A673 (cell line): ENCODE data around the gene ERMN. TPM values are rescaled to one million over a fixed set of nuclear protein-coding genes. Genes with fewer than 3 reads are reported as not detected.

Source experiments
- BruUV-seq: library from RNA; stranded (reverse); fragments of 400-500 nt; replicated peaks from 2 replicates; lab custom pipeline; 2021; lab: Mats Ljungman, UMichigan
- CTCF ChIA-PET: fragments of 300-600 bp; sonication (Branson Sonifier 250); formaldehyde crosslinking; loops from one replicate; lab custom pipeline; 2022; ENCODE audit warnings: antibody characterized with exemption; lab: Charles Lee
- POLR2A ChIA-PET: fragments of 300-600 bp; sonication (Branson Sonifier 250); formaldehyde crosslinking; loops from one replicate; lab custom pipeline; 2022; ENCODE audit warnings: antibody characterized with exemption; ENCODE audit not compliant: low non-redundant PET; lab: Charles Lee
- DNase-seq: peaks from one replicate; pipeline ENCODE4 v3.0.0-alpha.2; 2015; ENCODE audit warnings: low spot score
- H3K27ac ChIP-seq: fragments of 200-600 bp; sonication (generic); 2 replicates; pipeline ENCODE4 v1.5.1; 2016; ENCODE audit warnings: mixed run types, low read depth, mild to moderate bottlenecking, mixed read lengths, antibody characterized with exemption, low read length; ENCODE audit not compliant: poor library complexity, severe bottlenecking
- H3K27me3 ChIP-seq: fragments of 200-600 bp; sonication (generic); replicated peaks from 2 replicates; pipeline ENCODE4 v1.6.1; 2017; ENCODE audit warnings: mixed run types, low read depth, mild to moderate bottlenecking, mixed read lengths, antibody characterized with exemption, low read length; ENCODE audit not compliant: insufficient read depth, poor library complexity
- H3K36me3 ChIP-seq: fragments of 200-600 bp; sonication (generic); 2 replicates; pipeline ENCODE4 v1.6.1; 2016; ENCODE audit warnings: mixed run types, mild to moderate bottlenecking, mixed read lengths, antibody characterized with exemption, low read length; ENCODE audit not compliant: insufficient read depth, poor library complexity, severe bottlenecking
- H3K4me1 ChIP-seq: fragments of 200-600 bp; sonication (generic); 2 replicates; pipeline ENCODE4 v1.6.1; 2017; ENCODE audit warnings: mixed run types, mild to moderate bottlenecking, mixed read lengths, antibody characterized with exemption, low read length; ENCODE audit not compliant: insufficient read depth, poor library complexity, severe bottlenecking
- H3K4me3 ChIP-seq: fragments of 200-600 bp; sonication (generic); 2 replicates; pipeline ENCODE4 v1.5.1; 2016; ENCODE audit warnings: low read depth, mixed run types, mild to moderate bottlenecking, mixed read lengths, low read length; ENCODE audit not compliant: poor library complexity, severe bottlenecking
- H3K9me3 ChIP-seq: fragments of 200-600 bp; sonication (generic); 2 replicates; pipeline ENCODE4 v1.6.1; 2016; ENCODE audit warnings: mixed run types, low read depth, mild to moderate bottlenecking, mixed read lengths, antibody characterized with exemption, low read length; ENCODE audit not compliant: poor library complexity, severe bottlenecking
- EZH2 ChIP-seq: fragments of 200-600 bp; sonication (generic); IDR thresholded peaks from 2 replicates; pipeline ENCODE4 v1.6.1; 2017; ENCODE audit warnings: borderline replicate concordance, low read depth, mild to moderate bottlenecking, mixed read lengths, antibody characterized with exemption, low read length; ENCODE audit not compliant: poor library complexity, severe bottlenecking
- intact Hi-C: fragments of 100-400 bp; cut with micrococcal nuclease; formaldehyde crosslinking; loops from one replicate; pipeline ENCODE4 v1.10.0; 2022; ENCODE audit not compliant: unreplicated experiment
- total RNA-seq: library from RNA; stranded (reverse); gene quantifications from 2 replicates; pipeline ENCODE4 v1.2.3, GENCODE V29; 2021
- TF ChIP-seq, protein P1 (sequence below): fragments of 300-800, 200-600 bp; sonication (generic); conservative IDR thresholded peaks from 2 replicates; pipeline ENCODE4 v1.5.1; 2017; ENCODE audit warnings: low read depth, mild to moderate bottlenecking, antibody characterized with exemption, low read length, moderate library complexity, mixed read lengths

The ERMN gene
- total RNA-seq, 1 experiment from 2014 or later: not detected

GRCh38 chr2:157364257-157364974, 38.8 kb upstream of the ERMN start:
- TF ChIP-seq EZH2: no peak
- TF ChIP-seq, protein P1, sequence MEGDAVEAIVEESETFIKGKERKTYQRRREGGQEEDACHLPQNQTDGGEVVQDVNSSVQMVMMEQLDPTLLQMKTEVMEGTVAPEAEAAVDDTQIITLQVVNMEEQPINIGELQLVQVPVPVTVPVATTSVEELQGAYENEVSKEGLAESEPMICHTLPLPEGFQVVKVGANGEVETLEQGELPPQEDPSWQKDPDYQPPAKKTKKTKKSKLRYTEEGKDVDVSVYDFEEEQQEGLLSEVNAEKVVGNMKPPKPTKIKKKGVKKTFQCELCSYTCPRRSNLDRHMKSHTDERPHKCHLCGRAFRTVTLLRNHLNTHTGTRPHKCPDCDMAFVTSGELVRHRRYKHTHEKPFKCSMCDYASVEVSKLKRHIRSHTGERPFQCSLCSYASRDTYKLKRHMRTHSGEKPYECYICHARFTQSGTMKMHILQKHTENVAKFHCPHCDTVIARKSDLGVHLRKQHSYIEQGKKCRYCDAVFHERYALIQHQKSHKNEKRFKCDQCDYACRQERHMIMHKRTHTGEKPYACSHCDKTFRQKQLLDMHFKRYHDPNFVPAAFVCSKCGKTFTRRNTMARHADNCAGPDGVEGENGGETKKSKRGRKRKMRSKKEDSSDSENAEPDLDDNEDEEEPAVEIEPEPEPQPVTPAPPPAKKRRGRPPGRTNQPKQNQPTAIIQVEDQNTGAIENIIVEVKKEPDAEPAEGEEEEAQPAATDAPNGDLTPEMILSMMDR: no peak
- no peaks in the 10 kb centered on the region for H3K4me1 ChIP-seq
- no peak overlapping the region for H3K27ac ChIP-seq
- POLR2A ChIA-PET: no interaction called here
- CTCF ChIA-PET: no interaction called here
- no peaks in the 10 kb centered on the region for H3K9me3 ChIP-seq
- H3K4me3 ChIP-seq: no peak overlapping the region
- H3K36me3 ChIP-seq: no peaks in the 10 kb centered on the region
- no peak for DNase-seq
- H3K27me3 ChIP-seq: no peaks in the 10 kb centered on the region
- no TSS peak for BruUV-seq
- intact Hi-C loops: no loop called here

DNA sequence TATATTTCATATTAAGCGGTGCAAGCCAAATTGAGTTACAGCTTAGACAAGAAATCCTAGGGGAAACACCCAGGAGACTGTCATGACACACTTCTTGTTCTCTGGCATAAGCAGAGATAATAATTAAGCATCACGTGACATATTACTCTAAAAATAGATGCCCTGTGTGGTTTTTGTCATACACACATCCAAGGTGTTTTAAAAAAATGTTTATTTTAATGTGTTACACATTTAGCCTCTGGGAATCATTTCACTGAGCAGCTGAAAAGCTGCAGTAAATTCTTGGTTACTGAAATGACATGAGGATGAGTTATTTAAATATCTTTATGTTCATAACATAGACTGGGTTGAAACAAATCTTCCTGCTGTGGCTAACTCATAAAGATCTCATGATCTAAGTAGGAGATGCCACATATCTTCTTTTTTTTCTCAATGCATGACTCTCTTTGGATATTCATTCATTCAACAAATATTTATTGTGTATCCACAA, 38.0 kb upstream of the ERMN start:
- Histone ChIP-seq H3K36me3 (no peaks in the 10 kb centered on the region), H3K4me1 (no peaks in the 10 kb centered on the region), H3K9me3 (no peaks in the 10 kb centered on the region), H3K4me3 (no peak overlapping the region), H3K27me3 (no peaks in the 10 kb centered on the region), H3K27ac (no peak overlapping the region)
- CTCF ChIA-PET: no interaction called here
- DNase-seq: no peak
- POLR2A ChIA-PET: no interaction called here
- BruUV-seq: no TSS peak
- TF ChIP-seq, protein P1: no peak
- TF ChIP-seq EZH2: no peak
- intact Hi-C loops: no loop called here

- Histone ChIP-seq H3K4me3 (no peak overlapping the region), H3K9me3 (no peaks in the 10 kb centered on the region), H3K27me3 (no peaks in the 10 kb centered on the region), H3K36me3 (no peaks in the 10 kb centered on the region), H3K4me1 (no peaks in the 10 kb centered on the region), H3K27ac (no peak overlapping the region)
- no peak for DNase-seq
- POLR2A ChIA-PET: no interaction called here
- CTCF ChIA-PET: no interaction called here
- no peak for TF ChIP-seq EZH2
- TF ChIP-seq, protein P1: no peak
- intact Hi-C loops: no loop called here
- BruUV-seq: no TSS peak
Measured at GRCh38 chr2:157362627-157363026, 37.0 kb upstream of the ERMN start.
